Right kidney (tissue), 9 donors: ENCODE results near the gene SRCAP.

Experiments
- DNase-seq: peaks from one replicate; pipeline ENCODE4 v3.0.0-alpha.2; 2016
- long read RNA-seq, 8 donors: transcript quantifications; one replicate each; lab custom pipeline, GENCODE V29; 2026

SRCAP gene
- long read RNA-seq, donor 1, transcript SRCAP-203 (4 exons, 836 nt): major isoform, 5 of 11 reads
- long read RNA-seq, donor 1, partial matches to known transcripts: 6 of 11 reads
- long read RNA-seq, donor 1, other reads (novel, unspliced or antisense): 0 of 11 reads
- long read RNA-seq, donor 2, partial matches to known transcripts: 13 of 14 reads
- long read RNA-seq, donor 2, other reads (novel, unspliced or antisense): 0 of 14 reads
- long read RNA-seq, donor 3, partial matches to known transcripts: 44 of 44 reads
- long read RNA-seq, donor 3, other reads (novel, unspliced or antisense): 0 of 44 reads
- long read RNA-seq, donor 4, transcript SRCAP-203 (4 exons, 836 nt): major isoform, 6 of 24 reads
- long read RNA-seq, donor 4, partial matches to known transcripts: 18 of 24 reads
- long read RNA-seq, donor 4, other reads (novel, unspliced or antisense): 0 of 24 reads
- long read RNA-seq, donor 5, partial matches to known transcripts: 0 of 8 reads
- long read RNA-seq, donor 5, other reads (novel, unspliced or antisense): 7 of 8 reads
- long read RNA-seq, donor 6, partial matches to known transcripts: 12 of 16 reads
- long read RNA-seq, donor 6, other reads (novel, unspliced or antisense): 0 of 16 reads
- long read RNA-seq, donor 7: 0 reads
- long read RNA-seq, donor 8, transcript SRCAP-203 (4 exons, 836 nt): major isoform, 5 of 17 reads
- long read RNA-seq, donor 8, partial matches to known transcripts: 12 of 17 reads
- long read RNA-seq, donor 8, other reads (novel, unspliced or antisense): 0 of 17 reads

GRCh38 chr16:30698816-30699614 lies at the start of gene SRCAP:
TSS of gene SRCAP (plus strand) at chr16:30699171. CDS start at chr16:30700825, 1,654 bp downstream.
- peak; percentile 95 for DNase-seq

GRCh38 chr16:30649725-30650368 lies 49.1 kb upstream of the SRCAP start:
- no peak for DNase-seq

- DNase-seq: peak; percentile 90
Measured at GRCh38 chr16:30650369-30651123, 48.4 kb upstream of the SRCAP start, which contains the start of gene PRR14. TSS of gene PRR14 (plus strand) at chr16:30650960. CDS start at chr16:30651646, 686 bp downstream.

GRCh38 chr16:30651124-30652004 lies 47.6 kb upstream of the SRCAP start:
- DNase-seq: peak; percentile 83

GRCh38 chr16:30652005-30652296 lies 47.0 kb upstream of the SRCAP start:
- no peak for DNase-seq

GRCh38 chr16:30652718-30653117 lies 46.3 kb upstream of the SRCAP start:
- DNase-seq: no peak

- DNase-seq: no peak
Measured at GRCh38 chr16:30654856-30655255, 44.1 kb upstream of the SRCAP start.

GRCh38 chr16:30655815-30656347 lies 43.1 kb upstream of the SRCAP start:
- no peak for DNase-seq

GRCh38 chr16:30656388-30656787 lies 42.6 kb upstream of the SRCAP start:
- no peak for DNase-seq

- no peak for DNase-seq
Measured at GRCh38 chr16:30656974-30657865, 41.8 kb upstream of the SRCAP start.

- DNase-seq: peak; percentile 99
Measured at GRCh38 chr16:30657866-30658730, 40.9 kb upstream of the SRCAP start, which contains the start of gene FBRS. TSS of gene FBRS (plus strand) at chr16:30658431. CDS start at chr16:30659519, 1,088 bp downstream.

- peak; percentile 99 for DNase-seq
Measured at GRCh38 chr16:30658731-30659506, 40.1 kb upstream of the SRCAP start.

GRCh38 chr16:30659507-30660423 lies 39.2 kb upstream of the SRCAP start:
- peak; percentile 49 for DNase-seq

- DNase-seq: no peak
Measured at GRCh38 chr16:30660424-30661261, 38.3 kb upstream of the SRCAP start.

GRCh38 chr16:30662449-30662848 lies 36.5 kb upstream of the SRCAP start:
- DNase-seq: no peak
